ENCODE measurements around the gene TBC1D9B.

DNA sequence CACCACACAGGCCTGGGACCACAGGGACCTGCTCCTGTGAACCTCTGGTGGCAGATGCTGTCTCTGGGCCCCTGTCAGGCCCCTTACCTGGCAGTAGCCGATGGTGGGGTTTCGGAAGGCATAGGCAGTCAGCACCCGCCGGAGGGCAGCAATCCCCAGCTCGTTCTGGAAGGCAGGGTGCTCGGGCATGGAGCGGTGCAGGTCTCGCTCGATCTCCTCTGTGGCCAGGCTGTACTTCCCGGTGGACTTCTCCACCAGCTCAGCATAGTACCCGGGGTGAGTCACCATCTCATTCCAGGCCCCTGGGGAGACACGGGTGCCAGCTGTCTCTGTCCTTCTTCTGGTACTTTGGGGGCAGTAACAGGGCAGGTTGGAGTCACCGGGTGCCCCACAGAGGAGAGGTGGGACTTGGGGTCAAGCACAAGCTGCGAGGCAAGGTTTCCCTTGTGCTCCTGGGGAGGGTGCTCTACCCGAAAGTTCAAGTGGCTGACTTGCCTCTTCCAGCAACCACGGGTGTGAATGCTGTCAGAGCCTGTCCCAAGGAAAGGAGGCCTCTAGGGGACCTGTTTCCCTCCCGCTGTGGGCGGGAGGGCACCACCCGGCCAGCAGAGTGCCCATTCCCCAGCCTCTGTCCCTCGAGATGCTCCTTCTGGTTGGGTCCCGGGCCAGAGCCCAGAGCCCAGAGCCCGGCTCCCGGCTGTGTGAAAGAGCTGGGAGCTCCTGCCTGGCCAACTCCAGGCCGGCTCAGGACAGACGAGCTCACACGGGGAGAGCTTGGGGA lies 29.3 kb downstream of the TBC1D9B start:
- TF ChIP-seq POLR2A (IDR thresholded peaks at IDR 0.05), result no peak
- TF ChIP-seq, protein P1, sequence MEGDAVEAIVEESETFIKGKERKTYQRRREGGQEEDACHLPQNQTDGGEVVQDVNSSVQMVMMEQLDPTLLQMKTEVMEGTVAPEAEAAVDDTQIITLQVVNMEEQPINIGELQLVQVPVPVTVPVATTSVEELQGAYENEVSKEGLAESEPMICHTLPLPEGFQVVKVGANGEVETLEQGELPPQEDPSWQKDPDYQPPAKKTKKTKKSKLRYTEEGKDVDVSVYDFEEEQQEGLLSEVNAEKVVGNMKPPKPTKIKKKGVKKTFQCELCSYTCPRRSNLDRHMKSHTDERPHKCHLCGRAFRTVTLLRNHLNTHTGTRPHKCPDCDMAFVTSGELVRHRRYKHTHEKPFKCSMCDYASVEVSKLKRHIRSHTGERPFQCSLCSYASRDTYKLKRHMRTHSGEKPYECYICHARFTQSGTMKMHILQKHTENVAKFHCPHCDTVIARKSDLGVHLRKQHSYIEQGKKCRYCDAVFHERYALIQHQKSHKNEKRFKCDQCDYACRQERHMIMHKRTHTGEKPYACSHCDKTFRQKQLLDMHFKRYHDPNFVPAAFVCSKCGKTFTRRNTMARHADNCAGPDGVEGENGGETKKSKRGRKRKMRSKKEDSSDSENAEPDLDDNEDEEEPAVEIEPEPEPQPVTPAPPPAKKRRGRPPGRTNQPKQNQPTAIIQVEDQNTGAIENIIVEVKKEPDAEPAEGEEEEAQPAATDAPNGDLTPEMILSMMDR (IDR thresholded peaks at IDR 0.05), result no peak

All from lower leg skin (tissue), 3 donors.